ENCODE data around the gene ASMTL.

The ASMTL gene

DNA sequence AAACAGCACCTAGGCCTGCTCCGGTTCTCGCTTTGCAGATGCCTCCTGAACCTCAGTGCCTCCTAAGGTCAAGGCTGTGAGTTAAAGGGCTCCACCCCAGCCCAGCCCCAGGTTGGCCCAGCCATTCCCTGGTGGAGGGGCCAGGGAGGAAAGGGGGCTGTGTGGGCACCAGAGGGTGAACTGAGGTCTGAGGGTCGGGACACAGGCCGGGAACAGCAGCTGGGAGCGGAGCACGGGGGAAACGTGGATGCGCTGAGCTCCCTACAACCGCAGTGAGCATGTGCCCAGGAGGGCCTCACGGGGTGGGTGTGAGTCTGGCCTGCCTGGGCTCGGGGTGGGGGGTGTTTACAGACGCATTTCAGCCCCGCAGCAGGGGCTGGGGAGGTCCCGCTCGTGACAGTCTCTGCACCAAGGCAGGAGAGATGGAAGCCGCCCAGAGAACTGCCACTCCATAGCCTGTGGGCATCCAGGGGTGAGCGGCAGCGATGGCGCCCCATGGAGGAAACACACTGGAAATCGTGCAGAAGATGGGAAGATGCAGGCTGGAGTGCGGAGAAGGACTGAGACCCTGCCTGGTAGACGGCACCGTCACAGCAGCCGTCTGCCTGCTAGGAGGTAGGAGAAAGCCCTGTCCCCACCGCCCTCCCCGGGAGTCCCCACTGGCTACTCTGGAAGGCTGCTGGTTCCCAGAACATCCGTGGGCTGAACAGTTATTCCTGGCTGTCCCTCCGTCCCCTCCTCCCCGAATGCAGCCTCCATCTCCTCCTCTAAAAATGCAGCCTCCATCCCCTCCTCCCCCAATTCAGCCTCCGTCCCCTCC lies 50.9 kb downstream of the ASMTL start:
- no peak for DNase-seq

DNA sequence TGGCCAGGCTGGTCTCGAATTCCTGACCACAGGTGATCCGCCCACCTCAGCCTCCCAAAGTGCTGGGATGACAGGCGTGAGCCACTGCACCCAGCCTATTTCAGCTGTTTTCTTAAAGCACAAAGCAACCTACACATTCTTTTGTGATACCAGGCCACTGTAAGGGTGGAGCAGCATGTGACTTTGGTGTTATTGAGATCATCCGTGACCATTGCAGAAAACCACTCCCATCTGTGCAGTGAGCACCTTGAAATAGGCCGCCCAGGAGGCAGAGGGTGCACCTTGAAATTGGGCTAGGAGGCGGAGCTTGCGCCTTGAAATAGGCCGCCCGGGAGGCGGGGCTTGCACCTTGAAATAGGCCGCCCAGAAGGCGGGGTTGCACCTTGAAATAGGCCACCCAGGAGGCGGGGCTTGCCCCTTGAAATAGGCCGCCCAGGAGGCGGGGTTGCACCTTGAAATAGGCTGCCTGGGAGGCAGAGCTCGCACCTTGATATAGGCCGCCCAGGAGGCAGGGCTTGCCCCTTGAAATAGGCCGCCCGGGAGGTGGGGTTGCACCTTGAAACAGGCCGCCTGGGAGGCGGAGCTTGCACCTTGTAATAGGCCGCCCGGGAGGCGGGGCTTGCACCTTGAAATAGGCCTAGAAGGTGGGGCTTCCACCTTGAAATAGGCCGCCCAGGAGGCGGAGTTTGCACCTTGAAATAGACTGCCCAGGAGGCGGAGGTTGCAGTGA lies 51.8 kb downstream of the ASMTL start:
- DNase-seq: no peak

DNA sequence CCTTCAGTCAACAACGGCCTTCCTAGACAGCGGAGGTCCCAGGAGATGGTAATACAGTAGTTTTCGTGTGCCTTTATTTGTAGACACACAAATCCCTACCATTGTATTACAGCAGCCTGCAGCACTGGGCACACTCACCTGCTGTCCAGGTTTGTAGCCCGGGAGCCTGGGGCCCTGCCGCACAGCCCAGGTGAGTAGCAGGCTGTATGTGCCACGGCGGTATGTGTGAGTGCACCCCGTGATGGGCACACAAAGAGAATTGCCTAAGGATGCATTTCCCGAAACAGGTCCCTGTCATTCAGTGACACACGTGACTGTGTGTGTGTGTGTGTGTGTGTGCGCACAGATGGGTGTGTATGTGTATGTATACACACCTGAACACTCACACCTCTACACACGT lies 52.7 kb downstream of the ASMTL start:
- DNase-seq: no peak

DNA sequence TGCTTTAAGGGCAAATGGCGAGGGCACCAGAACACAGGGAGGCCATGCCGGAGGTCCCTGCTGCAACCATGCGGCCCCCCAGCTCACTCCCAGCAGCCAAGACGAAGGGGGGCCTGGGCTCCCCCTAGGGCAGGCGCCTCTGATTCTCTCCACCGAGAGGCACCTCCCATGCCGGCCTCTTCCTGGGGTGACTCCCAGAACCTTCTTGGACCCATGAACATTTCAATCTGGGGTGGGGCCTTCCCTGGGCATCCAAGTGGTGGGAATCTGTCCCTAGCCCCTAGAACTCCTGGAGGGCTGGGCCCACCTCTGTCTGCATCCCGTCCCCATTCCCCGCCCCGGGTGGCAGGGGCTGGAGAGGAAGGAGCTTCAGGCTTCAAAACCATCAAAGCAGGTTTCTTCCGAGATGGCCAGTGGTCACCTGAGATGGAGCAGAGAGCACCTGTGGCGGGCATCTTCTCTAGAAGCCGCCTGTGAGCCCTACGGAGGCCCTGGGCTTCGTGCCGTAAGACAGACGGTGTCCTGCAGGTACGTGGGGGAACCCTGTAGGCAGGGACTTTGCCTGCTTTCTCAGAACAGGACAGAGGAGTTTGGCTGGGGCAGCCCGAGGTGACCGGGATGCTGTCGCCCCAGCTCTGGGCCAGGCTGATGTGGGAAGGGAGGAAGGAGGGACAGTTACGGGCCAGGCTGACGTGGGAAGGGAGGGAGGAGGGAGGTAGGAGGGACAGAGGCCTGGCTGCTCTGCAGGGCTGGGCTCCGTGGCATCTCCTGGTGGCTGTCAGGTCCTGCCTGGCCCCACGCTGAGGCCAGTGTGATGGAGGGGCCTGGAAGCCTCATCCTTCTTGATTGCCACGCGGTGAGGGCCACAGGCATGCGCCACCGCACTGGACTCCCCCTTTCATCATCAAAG lies 54.0 kb downstream of the ASMTL start:
- DNase-seq: no peak

DNA sequence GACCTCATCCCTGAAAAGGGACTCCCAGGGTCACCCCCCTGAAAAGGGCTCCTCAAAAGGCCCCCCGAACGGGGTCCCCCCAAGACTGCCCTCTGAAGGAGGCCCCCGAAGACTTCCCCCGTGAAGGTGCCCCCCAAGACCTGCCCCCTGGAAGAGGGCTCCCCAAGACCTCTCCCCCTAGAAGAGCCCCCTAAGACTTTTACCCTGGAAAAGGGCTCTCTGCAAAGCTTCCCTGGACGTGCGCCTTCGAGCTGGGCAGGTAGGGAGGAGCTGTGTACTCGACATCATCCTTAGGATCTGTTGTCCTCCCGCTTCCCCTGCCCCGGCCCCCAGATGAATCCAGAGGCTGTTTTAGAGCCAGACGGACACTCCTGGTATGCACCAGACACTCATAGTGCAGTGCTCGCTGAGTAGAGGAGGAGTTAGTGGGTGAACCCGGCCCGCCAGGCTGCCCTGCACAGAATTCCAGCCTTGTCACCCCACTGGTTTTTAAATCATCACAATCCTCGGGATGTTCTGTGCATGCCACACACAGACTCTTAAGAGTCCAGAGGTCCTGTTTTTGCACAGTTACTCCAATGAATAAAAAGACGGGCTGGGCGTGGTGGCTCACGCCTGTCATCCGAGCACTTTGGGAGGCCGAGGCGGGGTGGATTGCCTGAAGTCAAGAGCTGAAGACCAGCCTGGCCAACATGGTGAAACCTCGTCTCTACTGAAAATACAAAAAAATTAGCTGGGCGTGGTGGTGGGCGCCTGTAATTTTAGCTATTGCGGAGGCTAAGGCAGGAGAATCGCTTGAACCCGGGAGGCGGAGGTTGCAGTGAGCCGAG lies 55.1 kb downstream of the ASMTL start:
- no peak for DNase-seq

DNA sequence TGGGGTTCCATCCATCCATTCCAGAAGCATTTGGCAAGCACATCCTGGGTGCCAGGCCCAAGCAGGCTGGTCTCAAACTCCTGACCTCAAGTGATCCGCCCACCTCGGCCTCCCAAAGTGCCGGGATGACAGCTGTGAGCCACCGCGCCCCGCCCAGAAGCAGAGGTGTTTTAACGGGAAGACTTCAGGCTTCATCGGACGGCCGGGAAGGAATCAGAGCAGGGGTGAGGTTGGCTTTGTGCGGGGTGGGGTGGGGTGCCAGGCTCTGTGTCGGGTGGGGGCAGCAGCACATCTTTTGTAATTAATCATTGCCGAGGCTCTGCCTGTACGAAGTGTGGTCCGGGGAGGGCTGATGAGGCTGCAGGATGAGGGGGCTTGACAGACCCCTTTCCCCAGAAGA lies 55.7 kb downstream of the ASMTL start:
- DNase-seq: no peak

DNA sequence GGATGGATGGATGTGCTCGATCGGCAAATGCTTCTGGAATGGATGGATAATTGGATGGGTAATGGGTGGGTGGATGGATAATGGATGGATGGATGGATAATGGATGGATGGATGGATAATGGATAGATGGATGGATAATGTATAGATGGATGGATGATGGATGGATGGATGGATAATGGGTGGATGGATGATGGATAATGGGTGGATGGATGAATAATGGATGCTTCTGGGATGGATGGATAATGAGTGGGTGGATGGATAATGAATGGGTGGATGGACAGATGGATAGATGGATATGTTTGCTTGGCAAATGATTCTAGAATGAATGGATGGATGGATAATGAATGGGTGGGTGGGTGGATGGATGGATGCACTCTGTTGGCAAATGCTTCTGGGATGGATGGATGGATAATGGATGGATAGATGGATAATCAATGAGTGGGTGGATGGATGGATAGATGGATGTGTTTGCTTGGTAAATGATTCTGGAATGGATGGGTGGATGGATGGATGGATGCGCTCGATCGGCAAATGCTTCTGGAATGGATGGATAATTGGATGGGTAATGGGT lies 57.0 kb downstream of the ASMTL start:
- DNase-seq: no peak

DNA sequence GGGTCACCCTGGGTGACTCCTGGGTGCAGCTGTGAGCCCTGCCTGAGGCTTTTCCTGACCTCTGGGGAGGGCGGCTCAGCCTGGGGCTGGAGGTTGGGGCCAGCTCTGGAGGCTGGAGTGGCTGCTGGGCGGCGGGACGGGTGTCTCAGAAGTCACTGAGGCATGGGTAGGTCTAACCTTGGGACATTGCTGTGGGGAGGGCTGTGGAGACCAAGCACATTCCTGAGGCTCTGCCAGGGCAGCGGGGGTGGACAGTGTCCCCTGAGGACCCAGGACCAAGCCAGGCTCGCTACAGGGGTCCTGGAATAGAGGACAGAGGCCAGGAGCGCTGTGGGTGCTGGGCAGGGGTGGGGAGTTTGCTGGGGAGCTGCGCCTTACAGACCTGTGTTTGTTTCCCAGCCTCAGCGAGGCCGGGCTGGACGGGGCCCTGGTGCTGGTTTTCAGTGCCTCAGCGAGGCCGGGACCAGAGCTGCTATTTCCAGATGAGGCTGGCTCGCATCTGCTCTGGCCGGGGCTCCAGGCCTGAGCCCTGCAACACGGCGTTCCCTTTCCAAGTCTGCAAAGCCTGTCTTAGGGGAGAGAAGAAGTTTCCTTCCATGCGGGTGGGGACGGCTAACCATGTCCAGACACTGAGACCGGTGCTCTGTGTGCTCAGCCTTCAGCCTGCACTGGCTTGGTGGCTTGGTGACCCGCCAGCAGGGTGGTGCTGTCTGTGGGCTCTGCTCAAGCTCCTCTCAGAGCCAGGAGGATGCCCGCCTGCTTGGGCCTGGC lies 57.8 kb downstream of the ASMTL start:
- DNase-seq: no peak

DNA sequence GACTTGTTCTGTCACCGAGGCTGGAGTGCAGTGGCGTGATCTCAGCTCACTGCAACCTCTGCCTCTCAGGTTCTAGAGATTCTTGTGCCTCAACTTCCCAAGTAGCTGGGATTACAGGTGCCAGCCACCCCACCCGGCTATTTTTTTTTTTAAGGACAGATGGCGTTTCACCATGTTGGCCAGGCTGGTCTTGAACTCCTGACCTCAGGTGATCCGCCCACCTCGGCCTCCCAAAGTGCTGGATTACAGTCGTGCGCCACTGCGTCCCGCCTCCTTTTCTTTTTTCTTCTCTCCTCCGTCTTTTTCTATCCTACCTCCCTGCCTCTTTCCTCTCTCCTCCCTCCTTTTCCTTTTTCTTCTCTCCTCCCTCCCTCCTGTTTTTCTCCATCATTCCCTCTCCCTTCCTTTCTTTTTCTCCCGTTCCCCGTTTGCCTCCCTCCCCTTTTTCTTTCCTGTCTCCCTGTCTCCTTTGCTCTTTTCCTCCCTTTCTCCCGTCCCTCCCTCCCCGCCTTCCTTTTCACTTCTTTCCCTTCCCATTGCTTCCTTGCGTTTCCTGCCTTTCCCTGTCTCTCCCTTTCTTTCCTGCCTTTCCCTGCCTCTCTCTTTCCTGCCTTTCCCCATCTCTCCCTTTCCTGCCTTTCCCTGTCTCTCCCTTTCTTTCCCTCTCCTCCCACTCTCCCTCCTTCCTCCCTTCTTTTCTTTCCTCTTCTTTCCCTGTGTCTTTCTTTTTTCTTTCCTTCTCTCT lies 58.7 kb downstream of the ASMTL start:
- DNase-seq: no peak

DNA sequence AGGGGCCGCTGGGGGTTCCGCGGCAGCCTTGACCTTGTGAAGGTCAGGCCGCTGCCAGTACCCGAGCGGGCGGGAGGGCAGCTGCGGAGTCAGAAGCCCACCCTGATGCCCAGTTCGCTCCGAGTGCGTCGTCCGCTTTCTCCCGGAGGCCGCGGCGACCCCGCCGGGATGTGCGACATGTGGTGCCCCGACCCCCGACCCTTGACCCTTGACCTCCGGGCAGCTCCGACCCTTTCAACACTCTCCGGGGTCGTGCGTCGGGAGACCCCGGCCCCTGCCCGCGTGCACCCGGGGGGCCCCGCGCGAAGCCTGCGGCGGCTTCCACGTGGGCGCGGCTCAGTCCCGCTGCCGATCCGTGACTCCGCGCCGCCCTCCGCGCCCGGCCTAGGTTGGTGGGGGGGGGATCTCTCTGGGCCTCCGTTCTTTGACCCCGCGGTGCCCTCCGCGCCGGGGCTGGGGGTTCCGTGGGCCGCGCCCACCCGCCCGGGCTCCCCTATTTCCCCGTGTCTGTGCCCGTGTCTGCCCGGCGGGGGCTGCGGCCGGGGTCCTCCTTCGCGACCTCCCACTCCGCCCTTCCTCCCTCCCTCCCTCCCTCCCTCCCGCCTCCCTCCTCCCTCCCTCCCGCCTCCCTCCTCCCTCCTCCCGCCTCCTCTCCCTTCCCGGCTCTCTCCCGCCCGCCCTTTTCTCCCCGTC lies 60.2 kb downstream of the ASMTL start:
- DNase-seq: no peak

DNA sequence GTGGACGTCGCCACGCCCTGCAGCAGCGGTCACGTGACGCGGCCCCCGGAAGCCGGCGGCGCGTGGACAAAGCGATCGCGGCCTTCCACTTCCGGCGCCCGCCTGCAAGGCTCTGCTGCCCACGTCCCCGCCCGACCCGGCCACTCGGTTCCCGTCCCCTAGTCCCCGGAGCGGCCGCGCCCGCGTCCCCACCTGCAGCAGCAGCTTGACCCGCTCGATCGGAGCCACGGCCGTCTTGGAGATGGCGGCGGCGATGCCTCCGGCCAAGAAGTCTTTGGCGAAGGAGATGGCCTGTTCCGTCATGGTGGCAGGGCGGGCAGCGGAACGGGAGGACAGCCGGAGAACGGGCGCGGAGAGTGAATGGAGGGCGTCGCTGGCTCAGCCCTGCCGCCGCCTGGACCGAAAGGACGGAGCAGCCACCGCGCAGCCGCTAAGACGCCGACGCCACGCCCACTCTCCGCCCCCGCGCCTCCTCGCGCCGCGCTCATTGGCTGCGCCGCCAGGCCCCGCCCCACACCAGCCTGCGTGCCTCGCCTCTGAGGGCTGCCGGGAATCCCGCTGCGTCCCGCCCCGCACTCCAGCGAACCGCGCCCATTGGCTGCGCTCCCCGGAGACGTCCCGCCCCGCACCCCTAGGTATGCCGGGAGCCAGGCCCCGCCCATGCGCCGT lies 60.9 kb downstream of the ASMTL start, which contains the start of gene SLC25A6:
SLC25A6 (minus strand) TSS at position 407 of the 669 bp plus-strand sequence; CDS start at position 303, 104 bp downstream.
- no peak for DNase-seq

DNA sequence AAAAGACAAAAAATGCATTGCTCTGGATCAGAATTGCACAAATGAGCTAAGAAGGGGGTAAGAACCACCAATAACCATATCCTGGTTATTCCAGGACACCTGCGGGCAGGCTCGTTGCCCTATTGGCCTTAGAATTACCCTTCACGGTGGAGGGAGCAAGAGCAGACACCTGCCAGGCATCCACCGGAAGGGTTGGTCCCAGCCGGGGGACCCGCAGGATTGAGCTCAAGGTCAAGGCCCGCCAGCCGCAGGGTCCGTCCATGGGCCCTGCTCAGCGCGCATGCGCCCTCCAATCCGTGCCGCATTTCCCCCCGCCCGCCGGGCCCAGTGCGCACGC lies 61.4 kb downstream of the ASMTL start:
- no peak for DNase-seq

DNA sequence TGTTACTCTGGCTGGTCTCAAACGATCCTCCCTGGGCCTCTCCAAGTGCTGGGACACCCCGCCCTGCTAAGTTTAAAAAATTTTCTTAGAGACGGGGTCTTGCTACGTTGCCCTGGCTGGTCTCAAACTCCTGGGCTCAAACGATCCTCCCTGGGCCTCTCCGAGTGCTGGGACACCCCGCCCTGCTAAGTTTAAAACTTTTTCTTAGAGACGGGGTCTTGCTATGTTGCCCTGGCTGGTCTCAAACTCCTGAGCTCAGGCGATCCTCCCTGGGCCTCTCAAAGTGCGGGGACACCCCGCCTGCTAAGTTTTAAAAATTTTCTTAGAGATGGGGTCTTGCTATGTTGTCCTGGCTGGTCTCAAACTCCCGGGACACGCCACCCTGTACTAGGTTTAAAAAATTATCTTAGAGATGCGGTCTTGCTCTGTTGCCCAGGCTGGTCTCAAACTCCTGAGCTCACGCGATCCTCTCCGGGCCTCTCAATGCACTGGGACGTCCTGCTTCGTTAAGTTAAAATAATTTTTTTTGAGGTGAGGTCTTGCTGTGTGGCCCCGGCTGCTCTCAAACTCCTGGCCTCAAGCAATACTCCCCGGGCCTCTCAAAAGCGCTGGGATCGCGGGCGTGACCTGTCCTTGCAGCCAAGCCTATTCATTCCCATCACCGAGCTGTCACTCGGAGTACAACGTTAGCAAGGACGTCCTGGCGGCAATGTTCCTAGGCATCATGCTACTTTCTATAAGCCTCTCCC lies 61.9 kb downstream of the ASMTL start:
- DNase-seq: no peak

DNA sequence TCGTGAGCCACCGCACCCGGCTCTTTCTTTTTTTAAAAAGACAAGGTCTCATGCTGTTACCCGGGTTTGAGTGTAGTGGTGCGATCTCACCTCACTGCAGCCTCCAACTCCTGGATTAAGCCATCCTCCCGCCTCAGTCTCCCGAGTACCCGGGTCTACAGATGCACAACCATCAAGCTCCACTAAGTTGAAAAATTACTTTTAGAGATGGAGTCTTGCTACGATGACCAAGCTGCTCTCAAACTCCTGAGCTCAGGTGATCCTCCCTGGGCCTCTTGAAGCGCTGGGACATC lies 62.8 kb downstream of the ASMTL start:
- DNase-seq: no peak

DNA sequence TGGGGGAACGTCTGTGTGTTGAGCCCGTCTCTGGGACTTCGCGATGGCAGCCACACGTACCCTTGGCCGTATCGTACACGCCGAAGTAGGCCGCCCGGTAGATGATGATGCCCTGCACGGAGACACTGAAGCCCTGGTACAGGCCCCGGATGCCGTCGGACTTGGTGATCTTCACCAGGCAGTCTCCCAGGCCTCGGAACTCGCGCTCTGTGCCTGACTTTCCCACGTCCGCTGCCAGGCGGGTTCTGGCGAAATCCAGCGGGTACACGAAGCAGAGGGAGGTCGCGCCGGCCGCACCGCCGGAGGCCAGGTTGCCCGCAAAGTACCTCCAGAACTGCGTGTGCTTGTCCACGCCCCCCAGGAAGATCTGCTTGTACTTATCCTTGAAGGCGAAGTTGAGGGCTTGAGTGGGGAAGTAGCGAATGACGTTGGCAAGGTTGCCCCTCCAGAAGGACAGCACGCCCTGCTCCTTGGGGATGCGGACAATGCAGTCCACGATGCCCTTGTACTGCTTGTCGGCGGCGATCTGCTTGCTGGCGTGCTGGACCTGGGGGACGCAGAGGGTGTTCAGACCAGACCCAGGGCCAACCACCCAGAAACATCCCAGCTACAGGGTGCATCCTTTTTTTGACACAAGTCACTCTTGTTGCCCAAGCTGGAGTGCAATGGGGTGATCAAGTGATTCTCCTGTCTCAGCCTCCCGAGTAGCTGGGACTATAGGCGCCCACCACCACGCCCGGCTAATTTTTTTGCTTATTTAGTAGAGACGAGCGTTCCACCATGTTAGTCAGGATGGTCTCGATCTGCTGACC lies 63.3 kb downstream of the ASMTL start:
- DNase-seq: no peak

DNA sequence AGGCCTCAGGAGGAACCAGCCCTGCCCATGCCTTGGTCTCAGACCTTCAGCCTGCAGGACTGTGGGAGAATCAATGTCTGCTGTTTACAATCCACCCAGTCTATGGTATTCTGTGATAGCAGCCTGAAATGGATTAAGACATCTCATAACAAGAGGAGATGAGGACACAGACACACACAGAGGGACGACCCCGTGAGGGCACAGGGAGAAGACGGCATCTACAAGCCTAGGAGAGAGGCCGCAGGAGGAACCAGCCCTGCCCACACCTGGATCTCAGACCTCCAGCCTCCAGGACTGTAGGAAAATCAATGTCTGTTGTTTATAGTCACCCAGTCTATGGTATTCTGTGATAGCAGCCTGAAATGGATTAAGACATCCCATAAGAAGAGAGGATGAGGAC lies 64.1 kb downstream of the ASMTL start:
- DNase-seq: no peak

DNA sequence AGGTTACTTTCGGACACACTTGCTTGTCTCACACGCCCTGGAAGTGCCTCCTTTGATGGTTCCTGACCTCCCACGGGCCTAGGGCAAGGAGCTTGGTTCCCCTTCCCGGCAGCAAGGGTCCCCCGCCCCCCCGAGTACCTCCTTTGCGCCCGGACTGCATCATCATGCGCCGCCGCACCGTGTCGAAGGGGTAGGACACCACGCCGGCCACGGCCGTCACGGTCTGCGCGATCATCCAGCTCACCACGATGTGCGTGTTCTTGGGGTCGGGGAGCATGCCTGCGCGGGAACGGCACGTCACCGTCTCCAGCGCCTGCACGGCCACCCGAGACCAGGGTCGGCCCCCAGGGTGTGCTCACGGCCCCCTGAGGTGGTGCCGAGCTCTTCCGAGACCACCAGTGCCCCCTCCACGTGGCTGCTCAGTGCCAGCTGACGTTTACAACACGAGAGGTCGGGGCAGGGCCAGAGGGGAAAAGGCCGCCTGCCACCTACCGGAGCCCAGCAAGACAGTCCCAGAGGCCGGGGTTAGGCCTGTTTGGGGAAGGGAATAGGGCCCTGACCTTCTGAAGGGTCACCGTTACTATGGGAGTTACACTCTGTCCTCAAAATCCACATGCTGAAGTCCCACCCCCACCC lies 65.5 kb downstream of the ASMTL start:
- DNase-seq: no peak
